Amniotic epithelial cell (primary cell): ENCODE measurements around the gene GALNT11.
"Not testable (repeated sequence)": the region's sequence is repeated elsewhere in the genome, so short reads cannot be mapped to it uniquely, and the experiment has no call there.

Experiments
- DNase-seq: peaks from one replicate; pipeline ENCODE4 v3.0.0-alpha.2; 2010; ENCODE audit warnings: low read depth

Gene GALNT11

GRCh38 chr7:152025077-152025936, at the start of gene GALNT11:
TSS of gene GALNT11 (plus strand) at chr7:152025674. CDS start at chr7:152094228, 68,554 bp downstream.
- peak; percentile 66 for DNase-seq

- DNase-seq: no peak
These were observed 46.9 kb upstream of the GALNT11 start for GRCh38 chr7:151978616-151979015.

GRCh38 chr7:151981223-151981622, 44.3 kb upstream of the GALNT11 start:
- DNase-seq: no peak

DNA sequence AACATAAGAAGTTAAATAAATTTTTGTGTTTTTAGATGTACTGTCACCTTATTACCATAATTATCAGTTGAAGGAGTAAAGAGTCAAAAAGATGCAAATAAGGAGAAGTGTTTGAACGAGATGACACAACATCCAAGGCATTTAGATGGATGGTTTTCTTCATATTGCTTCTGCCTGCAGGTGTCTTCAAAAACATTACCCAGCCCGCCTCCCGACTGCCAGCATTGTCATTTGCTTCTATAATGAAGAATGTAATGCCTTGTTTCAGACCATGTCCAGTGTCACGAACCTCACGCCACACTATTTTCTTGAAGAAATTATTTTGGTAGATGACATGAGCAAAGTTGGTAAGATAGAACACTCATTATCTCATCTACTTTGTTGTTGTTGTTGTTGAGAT, 42.7 kb upstream of the GALNT11 start:
- DNase-seq: no peak

DNA sequence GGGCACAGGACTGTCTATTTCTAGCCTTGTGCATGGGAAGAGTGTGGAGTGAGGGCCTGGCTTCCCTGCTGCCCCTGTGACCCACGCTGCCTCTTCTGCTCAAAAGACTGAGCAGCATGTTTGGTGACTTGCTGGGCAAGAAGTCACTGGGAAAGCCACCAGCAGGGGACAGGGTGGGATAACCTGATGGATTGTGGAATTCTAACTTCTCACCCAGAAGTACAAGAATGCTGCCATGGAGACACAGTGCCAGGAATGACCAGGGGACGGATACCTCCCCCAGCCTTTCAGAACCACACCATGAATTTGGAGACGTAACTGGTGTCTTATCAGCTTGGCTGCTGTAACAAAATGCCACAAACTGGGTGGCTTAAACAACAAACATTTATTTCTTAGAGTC, 40.9 kb upstream of the GALNT11 start:
- DNase-seq: no peak

GRCh38 chr7:151987748-151988529, 37.5 kb upstream of the GALNT11 start:
- DNase-seq: peak; percentile 21

DNA sequence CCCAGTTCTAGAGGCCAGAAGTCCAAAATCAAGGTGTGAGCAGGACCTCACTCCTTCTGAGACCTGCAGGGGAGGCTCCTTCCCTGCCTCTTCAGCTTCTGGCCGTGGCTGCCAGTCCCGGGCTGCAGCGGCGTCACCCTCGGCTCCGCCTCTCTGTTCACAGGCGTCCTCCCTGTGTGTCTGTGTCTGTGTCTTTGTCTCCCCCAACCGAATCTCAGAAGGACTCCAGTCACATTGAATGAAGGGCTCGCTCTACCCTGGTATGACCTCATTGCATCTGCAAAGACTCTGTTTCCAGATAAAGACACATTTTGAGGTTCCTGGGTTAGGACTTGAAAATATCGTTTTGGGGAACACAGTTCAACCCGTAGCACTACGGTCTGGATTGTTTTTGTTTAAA, 33.1 kb upstream of the GALNT11 start:
- no peak for DNase-seq

DNA sequence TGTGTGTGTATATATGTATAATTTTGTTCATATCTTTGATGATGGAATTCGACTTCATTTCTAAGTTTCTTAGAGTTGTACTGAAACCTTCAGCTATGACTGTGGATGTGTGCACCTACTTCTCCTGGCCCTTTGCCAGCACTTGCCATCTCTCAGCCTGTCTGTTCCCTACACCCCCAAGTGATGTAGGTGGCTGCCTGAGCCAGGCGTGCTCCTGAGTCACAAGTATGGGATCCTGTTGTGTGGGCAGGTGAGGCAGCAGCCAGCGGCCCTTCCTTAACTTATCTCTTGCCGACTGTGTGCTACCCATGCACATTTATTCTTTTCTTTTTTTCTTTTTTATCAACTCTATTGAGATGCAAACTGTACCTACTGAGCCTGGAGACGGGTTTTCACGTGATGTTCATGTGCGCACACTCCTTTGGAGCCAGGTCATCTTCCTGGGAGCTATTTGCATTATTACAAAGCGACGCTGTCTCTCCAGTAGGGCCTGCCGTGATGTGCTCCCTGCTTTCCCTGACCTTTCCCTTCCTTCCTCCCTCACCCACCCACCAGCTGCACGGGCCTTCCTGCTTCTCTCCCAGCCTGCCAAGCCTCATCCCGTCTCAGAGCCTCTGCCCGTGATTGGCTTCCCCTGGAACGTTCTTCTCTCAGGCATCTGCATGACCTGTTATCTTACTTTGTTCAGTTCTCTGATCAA, 31.3 kb upstream of the GALNT11 start:
- DNase-seq: no peak

- DNase-seq: peak; percentile 64
These were observed 25.9 kb upstream of the GALNT11 start for GRCh38 chr7:151999424-152000090.

- DNase-seq: peak; percentile 60
These were observed 25.3 kb upstream of the GALNT11 start for GRCh38 chr7:152000191-152000590.

DNA sequence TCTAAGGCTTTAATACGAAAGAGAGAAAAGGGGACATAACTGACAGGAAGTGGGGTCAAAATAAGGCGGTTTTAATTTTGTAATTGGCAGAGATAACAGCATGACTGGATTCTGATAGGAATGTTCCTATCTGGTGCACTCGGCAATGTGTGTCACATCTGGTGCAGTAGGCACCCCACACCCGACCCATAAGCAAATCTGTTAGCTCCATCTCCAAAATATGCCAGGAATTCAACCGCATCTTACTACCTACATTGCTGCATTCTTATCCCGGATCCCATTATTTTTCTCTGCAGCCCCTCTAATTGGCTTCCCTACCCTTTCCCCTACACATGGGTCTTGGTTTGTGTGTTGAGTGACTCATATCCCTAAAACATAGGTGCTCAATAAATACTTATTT, 19.1 kb upstream of the GALNT11 start:
- peak; percentile 24 for DNase-seq

DNA sequence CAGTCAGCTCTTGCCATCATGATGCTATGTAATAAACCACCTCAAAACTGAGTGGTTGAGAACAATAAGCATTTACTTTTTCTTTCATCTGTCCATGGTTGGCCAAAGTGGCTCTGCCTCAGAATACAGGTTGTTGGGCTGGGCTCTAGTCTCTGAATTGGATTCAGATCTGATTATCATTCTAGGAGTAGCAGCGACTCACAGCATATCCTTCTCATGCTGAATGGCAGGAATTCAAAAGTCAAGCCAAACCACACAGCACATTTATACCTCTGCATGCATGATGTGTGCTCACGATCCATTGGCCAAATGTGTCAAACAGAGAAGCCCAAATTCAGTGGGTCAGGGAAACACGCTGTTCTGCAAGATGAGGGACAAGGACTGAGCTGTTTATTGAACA, 13.6 kb upstream of the GALNT11 start:
- no peak for DNase-seq

DNA sequence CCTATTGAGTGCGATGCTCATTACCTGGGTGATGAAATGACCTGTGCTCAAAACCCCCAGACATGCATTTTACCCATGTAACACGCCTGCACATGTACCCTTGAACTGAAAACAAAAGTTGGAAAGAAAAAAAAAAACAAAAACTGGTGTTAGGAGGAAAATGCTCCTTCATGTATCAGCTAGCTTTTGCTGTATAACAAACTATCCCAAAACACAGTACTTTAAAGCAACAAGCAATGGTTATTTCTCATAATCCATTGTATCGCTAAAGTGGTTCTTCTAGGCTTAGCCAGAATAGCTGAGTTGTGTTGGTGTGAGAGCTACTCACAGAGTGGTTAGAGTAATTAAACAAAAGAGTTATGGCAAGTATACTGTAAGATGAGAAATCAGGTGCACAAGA, 12.2 kb upstream of the GALNT11 start:
- DNase-seq: no peak

DNA sequence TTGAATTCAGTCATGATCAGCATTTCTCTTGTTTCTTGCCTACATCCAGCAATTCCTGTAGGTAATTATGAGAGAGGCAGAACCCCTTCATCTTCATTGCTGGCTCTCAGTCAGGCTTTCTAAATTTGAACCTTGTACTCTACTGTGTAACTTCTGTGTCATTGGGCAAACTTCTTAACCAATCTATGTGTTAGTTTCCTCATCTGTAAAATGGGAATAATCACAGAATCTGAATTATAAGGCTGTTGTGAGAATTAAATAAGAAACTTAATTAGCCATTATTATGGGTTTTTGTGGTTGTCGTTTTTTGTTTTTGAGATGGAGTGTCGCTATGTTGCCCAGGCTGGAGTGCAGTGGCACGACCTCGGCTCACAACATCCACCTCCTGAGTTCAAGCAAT, 11.5 kb upstream of the GALNT11 start:
- DNase-seq: no peak

DNA sequence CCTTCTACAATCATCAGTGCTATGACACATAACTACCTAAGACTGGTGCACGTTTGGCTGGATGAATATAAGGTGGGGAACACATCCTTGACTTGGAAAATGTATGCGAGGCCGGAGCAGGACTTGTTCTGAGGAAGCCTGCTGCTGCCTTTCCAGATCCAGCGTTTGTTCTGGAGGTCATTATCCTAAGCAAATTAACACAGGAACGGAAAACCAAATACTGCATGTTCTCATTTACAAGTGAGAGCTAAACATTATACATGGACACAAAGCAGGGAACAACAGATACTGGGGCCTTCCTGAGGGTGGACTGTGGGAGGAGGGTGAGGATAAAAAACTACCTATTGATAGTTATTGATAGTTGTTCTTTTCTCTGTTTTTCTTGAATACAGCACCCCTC, 10.8 kb upstream of the GALNT11 start:
- DNase-seq: no peak

DNA sequence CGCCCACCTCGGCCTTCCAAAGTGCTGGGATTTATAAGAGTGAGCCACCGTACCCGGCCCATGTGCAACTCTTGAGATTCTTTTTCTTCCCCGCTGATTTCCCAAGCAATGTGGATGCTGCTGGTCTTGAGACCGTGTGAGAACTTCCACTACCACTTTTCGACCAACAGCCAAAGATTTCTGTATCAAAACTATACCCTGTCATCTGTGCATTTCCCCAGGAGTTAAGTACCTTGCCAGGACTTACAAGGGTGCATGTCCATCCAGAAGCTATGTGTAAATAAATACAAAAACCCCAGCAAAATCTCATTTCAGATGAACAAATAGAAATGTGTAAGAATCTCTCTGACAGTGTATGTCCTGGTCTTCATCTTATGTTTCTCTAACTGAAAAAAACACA, 9.9 kb upstream of the GALNT11 start:
- no peak for DNase-seq

GRCh38 chr7:152016947-152017346, 8.5 kb upstream of the GALNT11 start:
- no peak for DNase-seq

DNA sequence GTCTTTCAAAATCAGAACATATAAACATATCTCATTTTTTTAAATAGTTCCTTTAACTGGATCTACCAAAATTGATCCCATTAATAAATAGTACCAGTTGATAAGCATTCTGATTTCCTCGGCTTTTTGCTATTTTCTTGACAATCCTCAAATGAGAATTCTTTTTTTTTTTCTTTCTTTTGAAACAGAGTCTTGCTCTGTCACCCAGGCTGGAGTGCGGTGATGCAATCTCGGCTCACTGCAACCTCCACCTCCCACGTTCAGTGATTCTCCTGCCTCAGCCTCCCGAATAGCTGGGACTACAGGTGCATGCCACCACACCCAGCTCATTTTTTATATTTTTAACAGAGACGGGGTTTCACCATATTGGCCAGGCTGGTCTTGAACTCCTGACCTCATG, 7.8 kb upstream of the GALNT11 start:
- not testable (repeated sequence) for DNase-seq

GRCh38 chr7:152021740-152022139, 3.7 kb upstream of the GALNT11 start:
- not testable (repeated sequence) for DNase-seq

- DNase-seq: no peak
These were observed 740 bp downstream of the GALNT11 start for GRCh38 chr7:152025937-152026890.
